Fibroblast of upper back skin (primary cell): ENCODE data around the gene GPRC5B.

Experiments
- DNase-seq: peaks from one replicate; pipeline ENCODE4 v3.0.0-alpha.2; 2013

The GPRC5B gene

GRCh38 chr16:19884611-19885450 lies at the start of gene GPRC5B:
Gene GPRC5B (minus strand): TSS chr16:19884848. CDS start chr16:19872845, 12,003 bp downstream.
- DNase-seq: no peak

- DNase-seq: no peak
Observed at GRCh38 chr16:19933740-19934139, 49.1 kb upstream of the GPRC5B start.

DNA sequence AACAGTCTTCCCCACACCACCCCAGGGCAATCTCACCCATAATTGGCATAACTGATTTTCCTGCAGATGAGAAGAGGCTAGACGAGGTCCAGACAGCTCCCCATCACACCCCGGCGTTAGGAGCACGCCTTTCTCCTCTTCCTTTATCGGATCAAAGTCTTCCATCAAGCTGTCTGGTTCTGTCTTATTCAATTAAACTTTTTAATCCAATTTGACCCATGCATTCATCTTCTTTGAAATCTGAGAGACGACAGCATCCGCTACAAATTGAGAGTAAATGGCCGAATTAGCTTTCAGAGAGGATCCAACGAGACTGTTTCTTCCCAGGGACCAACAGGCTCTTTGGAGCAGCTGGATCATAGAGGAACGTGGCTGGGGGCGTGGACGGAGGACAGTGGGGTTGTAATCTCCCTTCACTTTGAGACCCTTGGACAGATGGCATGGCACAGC lies 44.4 kb upstream of the GPRC5B start:
- no peak for DNase-seq

DNA sequence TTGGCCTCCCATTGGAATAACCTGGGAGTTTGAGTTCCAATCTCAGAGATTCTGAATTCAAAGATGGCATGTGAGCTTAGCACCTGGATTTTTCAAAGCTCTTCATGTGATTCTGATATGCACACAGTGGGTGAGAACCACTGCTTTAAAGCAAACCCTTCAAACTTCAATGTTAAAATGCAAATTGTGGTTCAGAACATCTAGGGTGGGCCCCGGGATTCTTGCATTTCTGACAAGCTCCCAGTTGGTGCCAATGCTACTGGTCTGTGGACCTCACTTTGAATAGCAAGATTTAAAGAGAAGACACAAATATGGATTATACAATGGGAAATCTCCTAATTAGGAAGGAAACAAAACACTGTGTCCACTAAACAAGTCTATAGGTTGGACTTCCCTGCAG lies 43.8 kb upstream of the GPRC5B start:
- no peak for DNase-seq

GRCh38 chr16:19926449-19927390 lies 42.1 kb upstream of the GPRC5B start:
- DNase-seq: peak; percentile 89

DNA sequence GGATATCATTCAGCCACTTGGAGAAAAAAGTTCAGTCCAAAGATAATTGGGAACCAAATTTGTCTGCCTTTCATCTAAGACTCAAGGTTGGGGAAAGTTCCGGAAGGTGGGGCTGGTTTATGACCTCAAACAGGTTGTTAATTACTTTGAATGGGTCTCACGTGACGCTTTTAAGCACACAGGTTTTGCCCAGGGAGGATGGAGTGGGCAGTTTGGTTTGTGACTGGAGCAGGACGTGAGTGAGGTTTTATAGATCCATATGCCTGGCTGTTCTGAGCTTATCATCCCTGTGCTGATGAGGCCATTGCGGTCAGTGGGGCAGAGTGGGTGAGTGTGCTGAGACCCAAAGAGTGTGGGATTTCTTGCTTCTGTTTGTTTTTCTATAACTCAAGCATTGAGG lies 38.7 kb upstream of the GPRC5B start:
- no peak for DNase-seq

DNA sequence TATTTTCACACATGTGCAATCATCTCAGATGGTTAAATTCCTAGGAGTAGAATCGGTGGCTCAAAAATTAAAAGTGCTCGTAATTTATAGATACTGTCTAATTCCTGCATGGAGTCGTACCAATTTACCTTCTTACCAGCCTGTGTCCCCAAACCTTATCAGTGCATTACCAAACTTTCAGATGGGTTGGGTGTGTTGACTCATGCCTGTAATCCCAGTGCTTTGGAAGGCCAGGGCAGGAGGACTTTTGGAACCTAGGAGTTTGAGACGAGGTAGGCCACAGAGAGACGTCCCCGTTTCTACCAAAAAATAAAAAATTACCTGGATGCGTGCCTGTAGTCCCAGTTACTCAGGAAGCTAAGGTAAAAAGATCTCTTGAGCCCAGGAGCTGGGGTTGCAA lies 34.5 kb upstream of the GPRC5B start:
- DNase-seq: no peak

GRCh38 chr16:19916064-19916463 lies 31.4 kb upstream of the GPRC5B start:
- DNase-seq: no peak

- DNase-seq: no peak
Observed at GRCh38 chr16:19914877-19915276, 30.2 kb upstream of the GPRC5B start.

- DNase-seq: peak; percentile 10
Observed at GRCh38 chr16:19913340-19913645, 28.6 kb upstream of the GPRC5B start.

GRCh38 chr16:19912455-19913339 lies 28.0 kb upstream of the GPRC5B start:
- DNase-seq: peak; percentile 67

- DNase-seq: no peak
Observed at GRCh38 chr16:19911747-19912454, 27.3 kb upstream of the GPRC5B start.

GRCh38 chr16:19911204-19911603 lies 26.6 kb upstream of the GPRC5B start:
- DNase-seq: no peak

- no peak for DNase-seq
Observed at GRCh38 chr16:19909750-19910322, 25.2 kb upstream of the GPRC5B start.

DNA sequence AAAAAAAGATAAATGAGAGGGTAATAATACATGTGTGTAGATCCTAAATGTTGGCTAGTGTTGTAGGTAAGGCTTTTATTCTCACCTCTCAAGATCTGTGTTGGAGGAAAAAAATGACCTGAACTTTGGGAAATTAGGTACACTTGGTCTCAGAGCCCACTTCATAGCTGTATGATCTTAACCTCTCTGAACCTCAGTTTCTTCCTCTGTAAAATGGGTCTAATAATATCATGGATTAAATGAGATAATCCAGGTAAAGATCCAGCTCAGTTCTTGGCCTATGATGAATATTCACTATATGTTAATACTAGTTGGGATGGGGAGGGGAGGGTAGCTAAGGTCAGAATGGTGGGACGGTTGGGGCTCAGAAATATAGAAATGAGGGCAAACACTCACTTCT lies 24.3 kb upstream of the GPRC5B start:
- no peak for DNase-seq

DNA sequence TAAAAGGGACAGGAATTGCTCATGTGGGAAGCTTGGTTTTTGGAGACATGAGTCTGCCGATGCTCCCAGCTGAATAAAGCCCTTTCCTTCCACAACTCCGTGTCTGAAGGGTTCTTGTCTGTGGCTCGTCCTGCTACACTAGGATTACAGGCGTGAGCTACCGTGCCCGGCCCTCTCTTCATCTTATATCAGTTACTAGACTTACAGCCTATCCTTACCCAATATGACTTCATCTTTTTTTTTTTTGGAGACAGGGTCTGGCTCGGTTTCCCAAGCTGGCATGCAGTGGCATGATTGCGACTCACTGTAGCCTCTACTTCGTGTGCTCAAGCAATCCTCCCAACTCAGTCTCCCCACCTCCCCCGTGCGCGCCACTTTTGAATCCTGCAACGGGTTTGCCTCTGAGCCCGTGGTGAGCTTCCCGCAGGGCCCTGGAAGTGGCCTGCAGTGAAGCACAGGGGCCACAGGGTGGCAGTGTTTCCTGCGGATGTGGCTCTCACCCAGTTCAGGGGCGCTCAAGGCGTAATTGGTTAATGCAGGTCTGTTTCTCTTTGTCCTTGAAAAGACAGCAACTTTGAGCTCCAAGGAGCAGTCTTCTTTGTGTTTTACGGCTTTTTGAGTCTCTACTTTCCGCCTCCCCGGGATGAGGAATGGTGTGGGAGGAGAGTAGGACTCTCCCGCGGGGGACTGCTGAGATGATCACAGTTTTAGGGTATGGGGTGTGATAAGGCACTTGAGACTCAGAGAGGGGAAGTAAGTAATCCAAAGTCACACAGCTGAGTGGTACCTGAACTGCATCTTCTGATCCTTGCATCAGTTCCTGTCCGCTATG lies 22.7 kb upstream of the GPRC5B start:
- DNase-seq: peak; percentile 72

DNA sequence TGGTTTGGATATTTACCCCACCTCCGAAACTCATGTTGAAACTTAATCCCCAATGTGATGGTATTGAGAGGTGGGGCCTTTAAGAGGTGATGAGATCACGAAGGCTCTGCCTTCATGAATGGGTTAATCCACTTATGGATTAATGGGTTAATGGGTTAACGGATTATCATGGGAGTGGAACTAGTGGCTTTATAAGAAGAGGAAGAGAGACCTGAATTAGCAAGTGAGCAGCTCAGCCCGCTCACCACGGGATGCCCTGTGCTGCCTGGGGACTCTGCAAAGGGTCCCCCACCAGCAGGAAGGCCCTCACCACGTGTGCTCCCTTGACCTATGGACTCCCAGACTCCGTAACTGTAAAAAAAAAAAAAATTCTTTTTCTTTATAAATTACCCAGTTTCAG lies 16.5 kb upstream of the GPRC5B start:
- DNase-seq: no peak

DNA sequence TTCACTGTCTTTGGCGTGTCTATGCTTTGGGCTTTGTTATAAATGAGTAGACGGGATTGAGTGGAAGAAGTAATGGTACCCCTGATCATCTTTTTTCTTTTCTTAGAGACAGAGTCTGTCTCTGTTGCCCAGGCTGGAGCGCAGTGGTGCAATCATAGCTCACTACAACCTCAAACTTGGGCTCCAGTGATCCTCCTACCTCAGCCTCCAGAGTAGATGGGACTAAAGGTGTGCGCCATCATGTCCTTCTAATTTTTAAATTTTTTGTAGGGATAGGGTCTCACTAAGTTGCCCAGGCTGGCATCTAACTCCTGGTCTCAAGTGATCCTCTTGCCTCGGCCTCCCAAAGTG lies 14.9 kb upstream of the GPRC5B start:
- DNase-seq: no peak

DNA sequence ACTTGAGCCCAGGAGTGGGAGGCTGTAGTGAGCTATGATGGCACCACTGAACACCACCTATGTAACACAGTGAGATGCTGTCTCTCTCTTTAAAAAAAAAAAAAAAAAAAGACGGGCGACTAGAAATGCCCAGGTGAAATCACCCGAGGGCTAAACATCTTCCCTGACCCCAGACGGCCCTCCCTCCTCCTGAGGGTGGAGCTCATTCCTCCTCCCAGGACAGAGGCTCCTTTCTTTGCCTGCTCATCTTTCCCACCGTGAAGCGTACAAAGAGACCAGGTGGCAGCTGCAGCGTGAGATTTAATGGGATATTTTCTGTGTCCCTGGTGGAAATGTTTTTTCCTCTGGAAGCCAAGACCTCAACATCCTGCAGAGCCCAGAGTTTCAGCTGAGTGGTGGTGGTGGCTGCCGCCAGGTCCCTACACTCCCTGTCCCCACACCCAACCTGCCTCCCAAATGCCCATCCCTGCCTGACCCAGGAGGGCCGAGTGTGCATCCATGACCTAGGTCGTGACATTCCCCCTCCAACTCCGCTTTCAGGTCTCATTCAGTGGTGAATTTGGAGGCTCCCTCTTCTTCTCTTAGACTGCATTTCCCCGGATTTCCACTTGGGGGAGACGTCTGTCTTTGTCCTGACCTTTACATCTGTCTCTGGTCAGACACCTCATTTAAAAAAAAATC lies 14.4 kb upstream of the GPRC5B start:
- peak; percentile 64 for DNase-seq

DNA sequence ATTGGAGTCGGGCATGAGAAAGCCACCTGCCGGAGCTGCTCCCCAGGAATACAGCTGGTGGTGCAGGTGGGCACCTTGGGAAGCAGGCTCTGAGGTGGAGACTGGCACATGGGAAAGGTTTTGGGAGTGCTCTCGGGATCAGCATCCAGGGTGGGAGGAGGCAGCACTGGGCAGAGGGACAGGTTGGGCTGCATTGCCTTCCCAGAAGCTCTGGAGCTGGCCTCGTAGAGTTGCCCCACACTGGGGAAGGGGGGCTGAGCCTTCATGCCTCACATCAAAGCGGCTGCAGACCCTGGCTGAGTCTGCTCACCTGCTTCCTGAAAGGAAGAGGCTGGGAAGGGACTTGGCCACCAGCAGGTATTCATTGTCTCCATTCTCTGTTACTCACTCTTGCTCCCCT lies 13.5 kb upstream of the GPRC5B start:
- no peak for DNase-seq
